ENCODE results near the gene BPI.

Gene BPI

GRCh38 chr20:38272398-38272797, 31.6 kb upstream of the BPI start:
- Mint-ChIP-seq H3K27me3 (ENCODE audit: low read depth) (peaks cover 8% of the 10 kb centered on the region), H3K36me3 (ENCODE audit: low read depth) (no peaks in the 10 kb centered on the region), H3K27ac (peak overlapping the region in 2 of 3 experiments; percentile 24 to 73), H3K4me1 (peaks cover 50% of the 10 kb centered on the region), H3K4me3 (no peak overlapping the region), H3K9me3 (no peaks in the 10 kb centered on the region)
- no peak for TF ChIP-seq CTCF (IDR thresholded peaks at IDR 0.05; ENCODE audit: unreplicated experiment in 3 of 3)

GRCh38 chr20:38272961-38273360, 31.0 kb upstream of the BPI start:
- H3K36me3 Mint-ChIP-seq (ENCODE audit: low read depth) = no peaks in the 10 kb centered on the region
- TF ChIP-seq CTCF (IDR thresholded peaks at IDR 0.05; ENCODE audit: unreplicated experiment in 3 of 3) = no peak
- peaks cover 51% of the 10 kb centered on the region for H3K4me1 Mint-ChIP-seq
- H3K4me3 Mint-ChIP-seq = no peak overlapping the region
- no peaks in the 10 kb centered on the region for H3K9me3 Mint-ChIP-seq
- H3K27ac Mint-ChIP-seq = peak overlapping the region in 2 of 3 experiments; percentile 24 to 73
- peaks cover 8% of the 10 kb centered on the region for H3K27me3 Mint-ChIP-seq (ENCODE audit: low read depth)

GRCh38 chr20:38275815-38276550, 28.0 kb upstream of the BPI start:
- TF ChIP-seq CTCF (IDR thresholded peaks at IDR 0.05; ENCODE audit: unreplicated experiment in 3 of 3) = no peak
- H3K36me3 Mint-ChIP-seq (ENCODE audit: low read depth) = no peaks in the 10 kb centered on the region
- H3K4me3 Mint-ChIP-seq = no peak overlapping the region
- H3K27me3 Mint-ChIP-seq (ENCODE audit: low read depth) = peaks cover 6% of the 10 kb centered on the region
- peaks cover 58% of the 10 kb centered on the region for H3K4me1 Mint-ChIP-seq
- peak overlapping the region in 2 of 3 experiments; percentile 60 to 85 for H3K27ac Mint-ChIP-seq
- H3K9me3 Mint-ChIP-seq = no peaks in the 10 kb centered on the region

GRCh38 chr20:38277285-38277684, 26.7 kb upstream of the BPI start:
- H3K9me3 Mint-ChIP-seq = peaks cover 5% of the 10 kb centered on the region
- peak overlapping the region; percentile 76 to 92 (median 79) for H3K27ac Mint-ChIP-seq
- peak overlapping the region in 1 of 3 experiments; percentile 19 for H3K4me3 Mint-ChIP-seq
- H3K36me3 Mint-ChIP-seq (ENCODE audit: low read depth) = no peaks in the 10 kb centered on the region
- TF ChIP-seq CTCF (IDR thresholded peaks at IDR 0.05; ENCODE audit: unreplicated experiment in 3 of 3) = no peak
- peaks cover 58% of the 10 kb centered on the region for H3K4me1 Mint-ChIP-seq
- peaks cover 6% of the 10 kb centered on the region for H3K27me3 Mint-ChIP-seq (ENCODE audit: low read depth)

GRCh38 chr20:38277691-38278090, 26.3 kb upstream of the BPI start:
- Mint-ChIP-seq H3K4me3 (peak overlapping the region in 2 of 3 experiments; percentile 19 to 53), H3K36me3 (ENCODE audit: low read depth) (no peaks in the 10 kb centered on the region), H3K4me1 (peaks cover 58% of the 10 kb centered on the region), H3K9me3 (peaks cover 7% of the 10 kb centered on the region), H3K27ac (peak overlapping the region; percentile 76 to 92 (median 79)), H3K27me3 (ENCODE audit: low read depth) (peaks cover 6% of the 10 kb centered on the region)
- TF ChIP-seq CTCF (IDR thresholded peaks at IDR 0.05; ENCODE audit: unreplicated experiment in 3 of 3) = no peak

- no peak for TF ChIP-seq CTCF (IDR thresholded peaks at IDR 0.05; ENCODE audit: unreplicated experiment in 3 of 3)
- Mint-ChIP-seq H3K9me3 (peaks cover 9% of the 10 kb centered on the region), H3K27me3 (ENCODE audit: low read depth) (peaks cover 6% of the 10 kb centered on the region), H3K4me3 (peak overlapping the region in 2 of 3 experiments; percentile 27 to 53), H3K36me3 (ENCODE audit: low read depth) (no peaks in the 10 kb centered on the region), H3K4me1 (peaks cover 59% of the 10 kb centered on the region), H3K27ac (peak overlapping the region; percentile 76 to 92 (median 79))
Measured at GRCh38 chr20:38278131-38278530, 25.8 kb upstream of the BPI start.
